ENCODE data around the gene C6orf15. TPM values are rescaled to one million over a fixed set of nuclear protein-coding genes. Genes with fewer than 3 reads are reported as not detected.

Gene C6orf15
- not detected in 2 replicates for total RNA-seq (ENCODE audit: low replicate concordance)
- long read RNA-seq, result 0 reads

DNA sequence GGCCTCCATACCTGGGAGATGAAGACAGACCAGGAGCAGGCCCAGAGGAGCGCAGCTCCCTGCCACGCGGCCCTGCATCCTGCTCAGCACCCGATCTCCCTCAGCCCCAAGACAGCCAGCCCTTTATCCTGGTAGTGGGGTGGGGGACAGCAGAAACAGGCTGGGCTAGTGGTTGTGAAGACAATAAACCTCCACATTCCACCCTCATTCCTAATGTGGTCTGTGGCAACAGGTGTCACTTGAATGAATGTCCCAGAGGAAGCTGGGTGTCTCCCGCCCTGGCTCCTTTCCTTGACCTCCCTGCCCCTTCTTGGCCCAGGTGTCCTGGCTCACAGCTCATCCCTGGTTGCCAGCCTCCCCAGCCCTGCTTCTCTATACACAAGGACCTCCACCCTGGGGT, at the start of gene C6orf15:
C6orf15 (minus strand) TSS at position 98 of the 400 bp plus-strand sequence; CDS start at position 78, 20 bp downstream.
- no peak within 1 kb of the TSS for H3K27ac Mint-ChIP-seq
- no peaks in the 10 kb centered on the region for H3K9me3 Mint-ChIP-seq
- H3K4me1 Mint-ChIP-seq (ENCODE audit: unreplicated experiment), result no peaks in the 10 kb centered on the region
- H3K36me3 Mint-ChIP-seq, result no peaks in the 10 kb centered on the region
- TF ChIP-seq, protein P1, sequence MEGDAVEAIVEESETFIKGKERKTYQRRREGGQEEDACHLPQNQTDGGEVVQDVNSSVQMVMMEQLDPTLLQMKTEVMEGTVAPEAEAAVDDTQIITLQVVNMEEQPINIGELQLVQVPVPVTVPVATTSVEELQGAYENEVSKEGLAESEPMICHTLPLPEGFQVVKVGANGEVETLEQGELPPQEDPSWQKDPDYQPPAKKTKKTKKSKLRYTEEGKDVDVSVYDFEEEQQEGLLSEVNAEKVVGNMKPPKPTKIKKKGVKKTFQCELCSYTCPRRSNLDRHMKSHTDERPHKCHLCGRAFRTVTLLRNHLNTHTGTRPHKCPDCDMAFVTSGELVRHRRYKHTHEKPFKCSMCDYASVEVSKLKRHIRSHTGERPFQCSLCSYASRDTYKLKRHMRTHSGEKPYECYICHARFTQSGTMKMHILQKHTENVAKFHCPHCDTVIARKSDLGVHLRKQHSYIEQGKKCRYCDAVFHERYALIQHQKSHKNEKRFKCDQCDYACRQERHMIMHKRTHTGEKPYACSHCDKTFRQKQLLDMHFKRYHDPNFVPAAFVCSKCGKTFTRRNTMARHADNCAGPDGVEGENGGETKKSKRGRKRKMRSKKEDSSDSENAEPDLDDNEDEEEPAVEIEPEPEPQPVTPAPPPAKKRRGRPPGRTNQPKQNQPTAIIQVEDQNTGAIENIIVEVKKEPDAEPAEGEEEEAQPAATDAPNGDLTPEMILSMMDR (conservative IDR thresholded peaks at IDR 0.05), result no peak
- peaks cover 62% of the 10 kb centered on the region for H3K27me3 Mint-ChIP-seq
- no peak within 1 kb of the TSS for H3K4me3 Mint-ChIP-seq
- no peak for DNase-seq (ENCODE audit: extremely low spot score, unreplicated experiment)

GRCh38 chr6:31161216-31162126, 49.1 kb upstream of the C6orf15 start:
- Mint-ChIP-seq H3K36me3 (peaks cover 4% of the 10 kb centered on the region), H3K9me3 (no peaks in the 10 kb centered on the region), H3K27me3 (no peaks in the 10 kb centered on the region), H3K4me1 (ENCODE audit: unreplicated experiment) (peaks cover 21% of the 10 kb centered on the region), H3K27ac (no peak overlapping the region), H3K4me3 (no peak overlapping the region)
- DNase-seq (ENCODE audit: extremely low spot score, unreplicated experiment), result no peak
- TF ChIP-seq, protein P1 (conservative IDR thresholded peaks at IDR 0.05), result no peak

DNA sequence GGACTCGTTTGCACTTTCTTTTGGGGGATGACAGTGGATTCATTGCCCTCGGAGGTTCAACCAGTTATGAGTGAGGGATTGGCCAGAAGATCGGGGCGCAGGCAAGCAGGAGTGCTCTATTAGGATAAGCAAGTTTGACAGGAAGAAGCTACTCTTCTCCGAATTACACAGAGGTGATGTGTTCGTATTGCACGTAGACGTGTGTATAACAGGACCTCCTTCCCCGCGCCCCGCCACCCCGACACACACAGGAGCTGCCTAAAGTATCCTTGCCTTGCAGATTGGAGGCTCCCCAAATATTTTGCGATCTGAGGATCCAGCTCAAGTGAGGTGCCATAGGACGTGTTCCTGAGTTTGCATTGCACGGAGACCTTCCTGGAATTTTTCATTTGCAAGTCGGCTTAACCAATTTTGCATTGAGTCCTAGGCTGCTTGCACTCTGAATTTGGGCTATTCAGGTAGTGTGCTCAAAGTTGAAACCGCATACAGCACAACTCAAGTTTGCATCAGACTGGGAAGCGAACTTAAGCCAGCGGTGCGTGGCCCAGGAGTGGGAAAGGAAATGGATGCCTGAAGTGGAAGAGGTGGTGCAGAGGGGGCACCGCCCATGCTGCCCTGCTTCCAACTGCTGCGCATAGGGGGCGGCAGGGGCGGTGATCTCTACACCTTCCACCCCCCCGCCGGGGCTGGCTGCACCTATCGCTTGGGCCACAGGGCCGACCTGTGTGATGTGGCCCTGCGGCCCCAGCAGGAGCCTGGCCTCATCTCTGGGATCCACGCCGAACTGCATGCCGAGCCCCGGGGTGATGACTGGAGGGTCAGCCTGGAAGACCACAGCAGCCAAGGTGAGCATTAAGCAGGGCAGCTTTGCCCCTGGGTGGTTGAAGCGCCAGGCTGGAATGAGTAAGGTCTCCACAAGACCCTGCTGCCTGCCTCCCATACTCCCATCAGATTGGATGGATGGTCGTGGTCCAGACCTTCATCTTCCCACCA, 46.8 kb upstream of the C6orf15 start:
- peak overlapping the region; percentile 81 for H3K27ac Mint-ChIP-seq

GRCh38 chr6:31158140-31158862, 45.9 kb upstream of the C6orf15 start, which contains the start of gene TCF19:
TCF19 (plus strand) TSS chr6:31158589; CDS start chr6:31159470, 881 bp downstream.
- peaks cover 21% of the 10 kb centered on the region for H3K4me1 Mint-ChIP-seq (ENCODE audit: unreplicated experiment)
- no peaks in the 10 kb centered on the region for H3K27me3 Mint-ChIP-seq
- TF ChIP-seq, protein P1 (conservative IDR thresholded peaks at IDR 0.05), result no peak
- peak; percentile 98 for DNase-seq (ENCODE audit: extremely low spot score, unreplicated experiment)
- peaks cover 7% of the 10 kb centered on the region for H3K36me3 Mint-ChIP-seq
- peak within 1 kb of the TSS; percentile 81 for H3K27ac Mint-ChIP-seq
- peak within 1 kb of the TSS; percentile 94 for H3K4me3 Mint-ChIP-seq
- H3K9me3 Mint-ChIP-seq, result no peaks in the 10 kb centered on the region

More for the DNA sequence above, 46.8 kb upstream of the C6orf15 start:
- Mint-ChIP-seq H3K4me1 (ENCODE audit: unreplicated experiment) (peaks cover 21% of the 10 kb centered on the region), H3K27me3 (no peaks in the 10 kb centered on the region), H3K9me3 (no peaks in the 10 kb centered on the region), H3K4me3 (peak overlapping the region; percentile 94), H3K36me3 (peaks cover 7% of the 10 kb centered on the region)
- no peak for DNase-seq (ENCODE audit: extremely low spot score, unreplicated experiment)
- TF ChIP-seq, protein P1 (conservative IDR thresholded peaks at IDR 0.05), result no peak
